RWPE2 (cell line): Measurements from ENCODE around the gene C2CD2.

Source experiments
- ATAC-seq: fragments of 200-7000 bp; cut with Tn5 transposase; 3 replicates; pipeline ENCODE4 v1.9.1; 2021; ENCODE audit warnings: low read depth
- DNase-seq: peaks from one replicate; pipeline ENCODE4 v3.0.0-alpha.2; 2020; ENCODE audit warnings: low spot score
- H3K27ac ChIP-seq: fragments of 450-650 bp; 2 replicates; pipeline ENCODE4 v1.5.1; 2017; ENCODE audit warnings: mild to moderate bottlenecking; ENCODE audit not compliant: poor library complexity, severe bottlenecking
- H3K27me3 ChIP-seq: fragments of 250-450 bp; sonication (Bioruptor Pico); 2 replicates; pipeline ENCODE4 v1.5.1; 2021; ENCODE audit warnings: mild to moderate bottlenecking, moderate library complexity; ENCODE audit not compliant: insufficient read depth, poor library complexity, severe bottlenecking
- H3K36me3 ChIP-seq: fragments of 250-450 bp; sonication (Bioruptor Pico); 2 replicates; pipeline ENCODE4 v1.5.1; 2020; ENCODE audit warnings: low read depth, mild to moderate bottlenecking, moderate library complexity
- H3K4me1 ChIP-seq: fragments of 250-450 bp; sonication (Bioruptor Pico); 2 replicates; pipeline ENCODE4 v1.5.1; 2021; ENCODE audit warnings: mild to moderate bottlenecking, moderate library complexity; ENCODE audit not compliant: insufficient read depth, poor library complexity, severe bottlenecking
- H3K4me3 ChIP-seq: fragments of 250-450 bp; sonication (Bioruptor Pico); 2 replicates; pipeline ENCODE4 v1.5.1; 2021; ENCODE audit warnings: mild to moderate bottlenecking, moderate library complexity; ENCODE audit not compliant: severe bottlenecking
- H3K9me3 ChIP-seq: fragments of 250-450 bp; sonication (Bioruptor Pico); 2 replicates; pipeline ENCODE4 v1.5.1; 2021; ENCODE audit warnings: mild to moderate bottlenecking, moderate library complexity; ENCODE audit not compliant: severe bottlenecking
- CTCF ChIP-seq: fragments of 450-650 bp; IDR thresholded peaks from one replicate; pipeline ENCODE4 v1.5.1; 2017; ENCODE audit warnings: mild to moderate bottlenecking, moderate library complexity; ENCODE audit not compliant: poor library complexity, severe bottlenecking

The C2CD2 gene

GRCh38 chr21:41868062-41868710 lies 85.6 kb downstream of the C2CD2 start:
- TF ChIP-seq CTCF = no peak

GRCh38 chr21:41867313-41867712 lies 86.5 kb downstream of the C2CD2 start:
- Histone ChIP-seq H3K27ac (no peak overlapping the region), H3K9me3 (no peaks in the 10 kb centered on the region), H3K4me3 (no peak overlapping the region), H3K27me3 (no peaks in the 10 kb centered on the region), H3K4me1 (peaks cover 4% of the 10 kb centered on the region), H3K36me3 (peaks cover 13% of the 10 kb centered on the region)
- no peak for DNase-seq
- TF ChIP-seq CTCF = no peak
- no peak for ATAC-seq

More at GRCh38 chr21:41868062-41868710, 85.6 kb downstream of the C2CD2 start:
- Histone ChIP-seq H3K9me3 (no peaks in the 10 kb centered on the region), H3K36me3 (peaks cover 21% of the 10 kb centered on the region), H3K27me3 (no peaks in the 10 kb centered on the region), H3K4me3 (no peak overlapping the region), H3K4me1 (peaks cover 4% of the 10 kb centered on the region), H3K27ac (no peak overlapping the region)
- DNase-seq = no peak
- ATAC-seq = no peak

GRCh38 chr21:41866274-41866809 lies 87.5 kb downstream of the C2CD2 start:
- Histone ChIP-seq H3K36me3 (peaks cover 5% of the 10 kb centered on the region; the same call in 1 of the 2 replicates), H3K9me3 (no peaks in the 10 kb centered on the region), H3K4me1 (peaks cover 4% of the 10 kb centered on the region), H3K27ac (no peak overlapping the region), H3K27me3 (no peaks in the 10 kb centered on the region), H3K4me3 (no peak overlapping the region)
- no peak for ATAC-seq
- no peak for DNase-seq
- TF ChIP-seq CTCF = no peak

- ATAC-seq = no peak
- TF ChIP-seq CTCF = no peak
- no peaks in the 10 kb centered on the region for H3K9me3 ChIP-seq
- H3K4me1 ChIP-seq = peaks cover 4% of the 10 kb centered on the region
- peaks cover 14% of the 10 kb centered on the region for H3K36me3 ChIP-seq
- H3K4me3 ChIP-seq = no peak overlapping the region
- no peaks in the 10 kb centered on the region for H3K27me3 ChIP-seq
- DNase-seq = no peak
- H3K27ac ChIP-seq = no peak overlapping the region
These were observed 88.6 kb downstream of the C2CD2 start for GRCh38 chr21:41865002-41865777.
